Progenitor cell of endocrine pancreas (in vitro differentiated cells): Measurements from ENCODE around the gene RNF220. TPM values are rescaled to one million over a fixed set of nuclear protein-coding genes. Genes with fewer than 3 reads are reported as not detected.
A peak's percentile ranks its signal among the peaks of the same experiment; 100 is the strongest.

Experiments
- DNase-seq: peaks from one replicate; pipeline ENCODE4 v3.0.0; 2021; ENCODE audit warnings: low spot score; ENCODE audit not compliant: unreplicated experiment
- H3K27ac Mint-ChIP-seq: 2 replicates; pipeline ENCODE4 v1.8.0; 2021; ENCODE audit warnings: mild to moderate bottlenecking, moderate library complexity, mixed read lengths
- H3K27me3 Mint-ChIP-seq: 2 replicates; pipeline ENCODE4 v1.8.0; 2021; ENCODE audit warnings: mixed read lengths
- H3K36me3 Mint-ChIP-seq: 2 replicates; pipeline ENCODE4 v1.8.0; 2022; ENCODE audit warnings: mixed read lengths; ENCODE audit not compliant: insufficient read depth
- H3K4me1 Mint-ChIP-seq: 2 replicates; pipeline ENCODE4 v1.8.0; 2021; ENCODE audit warnings: low read depth, mixed read lengths
- H3K4me3 Mint-ChIP-seq: 2 replicates; pipeline ENCODE4 v1.8.0; 2021; ENCODE audit warnings: low read depth, mild to moderate bottlenecking, moderate library complexity, mixed read lengths
- H3K9me3 Mint-ChIP-seq: 2 replicates; pipeline ENCODE4 v1.8.0; 2021; ENCODE audit warnings: low read depth, mixed read lengths
- total RNA-seq: library from RNA; stranded (reverse); gene quantifications from 2 replicates; pipeline ENCODE4 v1.2.1, GENCODE V29; 2021
- TF ChIP-seq, protein P1 (sequence below): fragments of 200-600 bp; sonication (generic); IDR thresholded peaks from one replicate; pipeline ENCODE4 v1.5.0; 2021; ENCODE audit warnings: antibody characterized with exemption, mild to moderate bottlenecking; ENCODE audit not compliant: unreplicated experiment

Gene RNF220
- total RNA-seq, 1 donor from 2014 or later: 85.9 TPM

- H3K9me3 Mint-ChIP-seq: no peaks in the 10 kb centered on the region
- peaks cover 32% of the 10 kb centered on the region for H3K4me1 Mint-ChIP-seq
- peaks cover 21% of the 10 kb centered on the region for H3K36me3 Mint-ChIP-seq
- TF ChIP-seq, protein P1, sequence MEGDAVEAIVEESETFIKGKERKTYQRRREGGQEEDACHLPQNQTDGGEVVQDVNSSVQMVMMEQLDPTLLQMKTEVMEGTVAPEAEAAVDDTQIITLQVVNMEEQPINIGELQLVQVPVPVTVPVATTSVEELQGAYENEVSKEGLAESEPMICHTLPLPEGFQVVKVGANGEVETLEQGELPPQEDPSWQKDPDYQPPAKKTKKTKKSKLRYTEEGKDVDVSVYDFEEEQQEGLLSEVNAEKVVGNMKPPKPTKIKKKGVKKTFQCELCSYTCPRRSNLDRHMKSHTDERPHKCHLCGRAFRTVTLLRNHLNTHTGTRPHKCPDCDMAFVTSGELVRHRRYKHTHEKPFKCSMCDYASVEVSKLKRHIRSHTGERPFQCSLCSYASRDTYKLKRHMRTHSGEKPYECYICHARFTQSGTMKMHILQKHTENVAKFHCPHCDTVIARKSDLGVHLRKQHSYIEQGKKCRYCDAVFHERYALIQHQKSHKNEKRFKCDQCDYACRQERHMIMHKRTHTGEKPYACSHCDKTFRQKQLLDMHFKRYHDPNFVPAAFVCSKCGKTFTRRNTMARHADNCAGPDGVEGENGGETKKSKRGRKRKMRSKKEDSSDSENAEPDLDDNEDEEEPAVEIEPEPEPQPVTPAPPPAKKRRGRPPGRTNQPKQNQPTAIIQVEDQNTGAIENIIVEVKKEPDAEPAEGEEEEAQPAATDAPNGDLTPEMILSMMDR: no peak
- no peak for DNase-seq
- no peaks in the 10 kb centered on the region for H3K27me3 Mint-ChIP-seq
- H3K4me3 Mint-ChIP-seq: no peak overlapping the region
- peak overlapping the region; percentile 56 for H3K27ac Mint-ChIP-seq
Measured at GRCh38 chr1:44644806-44645205, 239.8 kb downstream of the RNF220 start.

DNA sequence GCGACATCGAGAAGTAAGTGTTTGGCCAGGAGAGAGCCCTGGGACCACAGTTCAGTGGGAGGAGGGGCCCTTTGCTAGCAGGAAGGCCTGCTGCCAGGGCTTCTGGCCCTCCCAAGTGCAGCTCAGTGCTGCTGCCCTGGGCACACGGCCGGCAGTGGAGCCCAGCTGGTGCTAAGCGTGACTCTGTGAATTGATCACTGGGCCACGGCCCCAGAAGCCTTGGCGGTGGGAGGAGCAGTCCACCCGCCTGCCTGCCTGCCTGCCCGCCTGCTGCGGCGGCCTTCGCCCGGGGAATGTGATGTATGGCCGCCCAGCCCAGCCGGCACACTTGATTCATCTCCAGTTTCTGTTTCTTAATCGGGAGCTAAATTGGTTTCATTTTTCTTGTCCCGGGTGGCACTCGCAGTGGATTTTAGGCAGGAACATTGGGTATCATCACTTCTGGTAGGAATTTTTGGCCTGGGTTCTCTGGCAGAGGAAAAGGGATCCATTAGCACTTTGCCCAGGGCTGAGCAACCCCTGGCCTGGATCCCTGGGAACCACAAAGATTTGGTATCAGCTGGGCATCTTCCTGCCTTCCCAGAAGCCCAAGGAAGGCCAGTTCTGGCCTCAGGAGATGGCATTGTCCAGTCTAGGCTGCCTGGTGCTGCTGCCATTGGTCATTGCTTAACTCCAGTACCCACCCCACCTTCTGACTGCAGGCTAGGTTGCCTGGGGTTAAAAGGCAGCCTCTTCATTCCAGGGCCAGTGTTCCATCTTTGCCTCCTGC, 240.6 kb downstream of the RNF220 start:
- peak overlapping the region; percentile 56 for H3K27ac Mint-ChIP-seq
- no peak for DNase-seq
- no peaks in the 10 kb centered on the region for H3K9me3 Mint-ChIP-seq
- peaks cover 29% of the 10 kb centered on the region for H3K4me1 Mint-ChIP-seq
- TF ChIP-seq, protein P1: no peak
- no peak overlapping the region for H3K4me3 Mint-ChIP-seq
- H3K27me3 Mint-ChIP-seq: no peaks in the 10 kb centered on the region
- H3K36me3 Mint-ChIP-seq: peaks cover 21% of the 10 kb centered on the region

DNA sequence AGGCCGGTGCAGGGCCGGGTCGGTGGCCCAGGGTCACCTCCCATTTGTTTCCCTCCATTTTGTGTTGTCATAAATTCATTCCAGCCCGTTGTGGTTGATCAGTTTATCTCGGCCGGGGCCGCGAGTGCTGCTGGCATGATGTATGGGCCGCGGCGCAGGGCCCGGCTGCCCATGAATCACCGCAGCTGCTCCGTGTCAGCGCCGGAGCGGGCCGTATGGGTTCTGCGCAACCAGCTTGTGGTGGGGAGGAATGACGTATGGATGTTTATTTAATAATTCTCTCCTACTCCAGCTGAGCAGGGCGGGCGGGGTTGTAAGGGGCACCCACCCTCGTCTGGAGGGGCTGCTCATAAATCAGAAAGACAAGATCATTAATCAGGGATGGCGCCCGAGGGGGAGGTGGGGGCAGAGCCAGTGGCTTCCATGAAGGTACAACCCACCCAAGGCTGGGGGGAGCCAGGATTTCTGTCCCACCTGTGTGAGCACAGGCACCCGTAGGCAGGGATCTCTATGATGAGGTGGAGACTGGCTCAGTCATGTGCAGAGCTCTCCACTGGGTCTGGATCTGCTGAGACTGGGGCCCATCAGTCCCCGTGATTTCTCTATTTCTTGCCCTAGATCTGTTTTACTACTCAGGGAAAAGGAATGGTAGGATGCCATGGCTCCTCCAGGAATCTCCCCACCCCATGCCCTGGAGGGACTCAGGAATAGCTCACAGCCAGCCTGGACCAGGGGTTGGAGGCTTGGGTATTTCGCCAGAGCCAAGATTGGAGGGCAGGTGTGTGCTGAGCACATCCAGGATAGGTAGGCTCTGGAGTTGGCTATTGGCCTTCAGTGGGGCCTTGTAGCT, 241.4 kb downstream of the RNF220 start:
- no peak for DNase-seq
- peaks cover 21% of the 10 kb centered on the region for H3K36me3 Mint-ChIP-seq
- no peak overlapping the region for H3K4me3 Mint-ChIP-seq
- H3K27ac Mint-ChIP-seq: no peak overlapping the region
- TF ChIP-seq, protein P1: no peak
- no peaks in the 10 kb centered on the region for H3K27me3 Mint-ChIP-seq
- H3K4me1 Mint-ChIP-seq: peaks cover 23% of the 10 kb centered on the region
- H3K9me3 Mint-ChIP-seq: no peaks in the 10 kb centered on the region

DNA sequence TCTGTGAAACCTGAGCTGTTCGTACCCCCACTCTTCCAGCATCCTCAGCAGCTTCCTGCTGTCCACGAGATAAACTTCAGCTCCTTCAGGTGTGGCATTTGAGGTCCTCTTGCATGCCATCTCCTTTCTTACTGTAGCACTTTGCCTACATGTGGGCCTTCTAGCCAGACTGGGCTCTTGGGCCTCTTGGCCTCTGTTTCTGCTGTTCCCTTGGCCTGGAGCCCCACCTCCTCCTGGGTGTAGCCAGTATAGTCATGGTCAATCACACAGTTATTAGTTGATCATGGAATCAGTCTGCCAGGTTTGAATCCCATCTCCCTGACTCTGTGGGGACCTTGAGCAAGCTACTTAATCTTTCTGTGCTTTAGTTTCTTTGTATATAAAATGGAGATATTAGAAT, 242.8 kb downstream of the RNF220 start:
- TF ChIP-seq, protein P1: no peak
- peaks cover 16% of the 10 kb centered on the region for H3K36me3 Mint-ChIP-seq
- no peak for DNase-seq
- no peaks in the 10 kb centered on the region for H3K9me3 Mint-ChIP-seq
- peaks cover 16% of the 10 kb centered on the region for H3K4me1 Mint-ChIP-seq
- no peaks in the 10 kb centered on the region for H3K27me3 Mint-ChIP-seq
- no peak overlapping the region for H3K27ac Mint-ChIP-seq
- H3K4me3 Mint-ChIP-seq: no peak overlapping the region

DNA sequence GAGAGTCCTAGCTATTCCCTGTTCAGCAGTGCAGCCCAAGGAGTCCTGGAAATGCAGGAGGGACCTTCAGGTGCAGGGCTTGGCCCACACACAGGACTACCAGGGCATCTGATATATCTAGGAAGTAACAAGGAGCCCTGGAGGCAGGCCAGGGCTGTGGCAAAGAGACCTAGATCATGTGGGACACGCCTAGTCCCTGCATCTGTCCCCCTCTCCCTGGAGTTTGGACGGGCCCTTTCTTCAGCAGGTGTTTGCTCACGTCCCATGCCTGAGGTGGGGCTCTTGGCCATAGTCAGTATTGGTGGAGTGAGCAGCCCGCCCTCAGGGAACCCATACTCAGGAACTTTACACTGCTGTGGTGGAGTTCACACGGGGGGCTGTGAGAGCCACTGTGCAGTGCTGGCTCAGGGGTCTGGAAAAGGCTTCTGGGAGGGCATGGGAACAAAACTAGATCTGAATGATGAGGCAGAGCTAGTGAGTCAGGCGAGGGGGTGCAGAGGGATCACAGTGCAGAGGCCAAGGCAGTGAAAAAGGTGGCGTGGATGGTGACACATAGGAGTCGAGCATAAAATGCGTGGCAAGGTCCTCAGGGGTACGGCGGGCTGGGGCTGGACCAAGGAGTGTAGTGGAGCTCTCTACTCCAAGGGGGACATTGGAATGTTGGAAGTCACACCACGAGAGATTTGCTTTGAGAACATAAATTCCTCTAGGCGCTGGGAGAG, 243.6 kb downstream of the RNF220 start:
- Mint-ChIP-seq H3K36me3 (peaks cover 12% of the 10 kb centered on the region), H3K27ac (no peak overlapping the region), H3K9me3 (no peaks in the 10 kb centered on the region), H3K27me3 (no peaks in the 10 kb centered on the region), H3K4me1 (peaks cover 10% of the 10 kb centered on the region), H3K4me3 (no peak overlapping the region)
- no peak for DNase-seq
- TF ChIP-seq, protein P1: no peak
